HG02885 (cell line): ENCODE measurements around the gene SFXN1.
"Not testable (repeated sequence)": the region's sequence is repeated elsewhere in the genome, so short reads cannot be mapped to it uniquely, and the experiment has no call there.

ENCODE experiments used
- ATAC-seq: cut with Tn5 transposase; IDR thresholded peaks from one replicate; pipeline ENCODE4 v1.9.1; 2021; ENCODE audit warnings: mild to moderate bottlenecking; ENCODE audit not compliant: unreplicated experiment, poor library complexity

The SFXN1 gene

GRCh38 chr5:175493260-175493659 lies 14.9 kb downstream of the SFXN1 start:
- no peak for ATAC-seq

GRCh38 chr5:175493726-175494125 lies 15.4 kb downstream of the SFXN1 start:
- ATAC-seq = no peak

DNA sequence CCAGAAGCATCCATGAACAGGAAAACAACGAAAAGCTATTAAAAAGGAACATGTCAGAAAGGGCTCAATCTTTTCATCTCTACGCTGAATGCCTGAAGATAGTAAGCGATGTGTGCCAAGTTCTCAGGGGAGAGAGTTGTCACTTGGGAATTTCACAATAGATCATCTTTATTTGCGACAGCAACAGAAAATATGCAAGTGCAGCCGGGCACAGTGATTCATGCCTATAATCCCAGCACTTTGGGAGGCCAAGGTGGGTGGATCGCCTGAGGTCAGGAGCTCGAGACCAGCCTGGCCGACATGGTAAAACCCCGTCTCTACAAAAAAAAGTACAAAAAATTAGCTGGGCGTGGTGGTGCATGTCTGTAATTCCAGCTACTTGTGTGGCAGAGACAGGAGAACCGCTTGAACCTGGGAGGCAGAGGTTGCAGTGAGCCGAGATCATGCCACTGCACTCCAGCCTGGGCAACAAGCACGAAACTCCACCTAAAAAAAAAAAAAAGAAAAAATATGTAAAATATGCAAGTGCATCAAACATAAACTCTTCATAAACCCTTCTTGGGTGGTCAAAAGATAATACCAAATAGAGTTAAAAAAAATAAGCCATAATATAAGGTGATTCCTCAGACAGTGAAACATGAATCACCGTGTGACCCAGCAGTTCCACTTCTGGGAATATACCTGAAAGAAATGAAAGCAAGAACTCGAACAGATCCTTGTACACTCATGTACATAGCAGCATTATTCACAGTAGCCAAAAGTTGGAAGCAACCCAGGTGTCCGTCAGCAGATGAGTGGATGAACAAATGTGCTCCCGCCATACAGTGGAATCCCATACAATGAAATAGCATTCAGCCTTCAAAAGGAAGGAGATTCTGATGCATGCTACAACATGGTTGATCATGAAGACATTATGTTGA lies 16.2 kb downstream of the SFXN1 start:
- ATAC-seq = no peak

GRCh38 chr5:175501759-175502158 lies 23.4 kb downstream of the SFXN1 start:
- no peak for ATAC-seq

GRCh38 chr5:175507671-175508070 lies 29.3 kb downstream of the SFXN1 start:
- not testable (repeated sequence) for ATAC-seq

DNA sequence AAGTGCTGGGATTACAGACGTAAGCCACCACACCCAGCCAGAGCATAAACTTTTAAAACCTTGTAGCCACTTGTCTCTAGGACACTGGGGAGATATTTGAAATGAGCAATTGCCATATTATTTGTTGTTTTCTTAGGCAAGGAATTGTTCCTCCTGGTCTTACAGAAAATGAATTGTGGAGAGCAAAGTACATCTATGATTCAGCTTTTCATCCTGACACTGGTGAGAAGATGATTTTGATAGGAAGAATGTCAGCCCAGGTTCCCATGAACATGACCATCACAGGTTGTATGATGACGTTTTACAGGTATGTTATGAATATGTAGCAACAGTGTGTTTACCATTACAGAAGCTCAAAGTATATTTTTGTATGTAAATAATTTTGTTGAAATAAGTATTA lies 30.5 kb downstream of the SFXN1 start:
- ATAC-seq = no peak

DNA sequence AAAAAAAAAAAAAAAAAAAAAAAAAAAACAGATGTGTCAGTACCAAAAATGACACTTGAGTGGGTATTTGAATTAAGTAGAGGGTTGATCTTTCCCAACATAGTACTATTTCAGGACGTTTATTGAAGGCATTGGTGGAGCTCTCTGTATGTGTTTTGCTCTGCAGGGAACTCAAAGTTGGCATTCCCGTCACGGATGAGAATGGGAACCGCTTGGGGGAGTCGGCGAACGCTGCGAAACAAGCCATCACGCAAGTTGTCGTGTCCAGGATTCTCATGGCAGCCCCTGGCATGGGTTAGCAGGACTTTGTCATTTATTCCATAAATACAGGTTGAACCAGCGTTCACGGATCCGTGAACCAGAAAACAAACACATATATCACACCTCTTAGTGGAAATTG lies 34.9 kb downstream of the SFXN1 start:
- ATAC-seq = no peak

DNA sequence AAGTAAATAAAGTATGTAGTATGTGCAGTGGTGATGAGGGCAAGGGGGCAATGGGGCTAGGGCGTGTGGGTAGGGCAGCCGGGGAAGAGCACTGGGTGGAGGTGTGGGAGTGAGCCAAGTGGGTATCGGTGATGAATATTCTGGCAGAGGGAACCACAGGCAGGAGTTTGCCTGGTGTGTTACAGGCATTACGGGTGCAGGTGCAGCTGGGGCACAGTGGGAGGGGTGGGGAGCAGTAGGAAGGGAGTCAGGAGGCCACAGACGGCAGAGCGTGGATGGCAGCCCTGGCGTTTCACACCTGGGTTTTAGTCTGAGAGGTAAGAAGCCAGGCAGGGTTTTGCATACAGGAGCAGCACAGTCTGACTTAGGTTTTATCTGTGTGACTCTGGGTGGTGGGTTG lies 35.4 kb downstream of the SFXN1 start:
- ATAC-seq = no peak

DNA sequence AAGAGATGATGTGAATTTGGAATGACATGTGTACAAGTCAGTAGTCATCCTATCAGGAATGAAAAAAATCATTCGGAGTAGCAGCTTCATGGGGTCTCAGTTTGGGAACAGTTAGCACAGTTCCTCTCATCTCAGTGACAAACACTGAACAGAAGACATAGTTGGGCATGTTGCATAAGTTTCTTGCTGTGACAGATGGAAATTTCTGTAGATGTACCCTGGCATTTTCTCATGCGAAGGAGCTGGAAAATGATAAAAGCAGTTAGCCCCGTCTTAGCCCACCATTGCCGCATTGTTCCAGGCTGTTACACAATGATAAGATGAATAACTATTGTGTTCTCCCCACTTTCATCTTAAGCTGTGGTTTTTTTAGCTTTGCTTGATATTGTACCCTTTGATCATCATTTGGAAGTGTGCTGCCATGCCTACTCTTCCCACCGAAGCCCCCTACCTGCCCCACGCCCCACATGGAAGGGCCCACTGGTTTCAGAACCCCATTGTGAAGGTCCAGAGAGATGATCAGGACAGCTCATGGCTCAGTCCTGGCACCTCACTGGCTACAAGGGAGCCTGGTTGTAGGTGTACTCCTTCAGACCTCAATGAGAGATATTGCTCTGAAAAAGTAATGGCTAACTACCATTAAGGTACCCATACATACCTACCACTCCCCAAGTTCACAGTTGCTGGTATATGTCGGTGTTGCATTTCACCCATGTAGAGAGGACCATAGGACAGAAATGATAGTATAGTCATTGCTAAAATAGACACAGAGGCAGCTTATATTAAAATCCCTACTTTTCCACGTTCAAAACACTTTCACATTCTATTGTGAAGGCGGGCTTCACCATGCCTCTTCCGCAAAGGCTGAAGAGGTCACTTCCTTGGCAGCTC lies 38.8 kb downstream of the SFXN1 start:
- ATAC-seq = peak; percentile 9

DNA sequence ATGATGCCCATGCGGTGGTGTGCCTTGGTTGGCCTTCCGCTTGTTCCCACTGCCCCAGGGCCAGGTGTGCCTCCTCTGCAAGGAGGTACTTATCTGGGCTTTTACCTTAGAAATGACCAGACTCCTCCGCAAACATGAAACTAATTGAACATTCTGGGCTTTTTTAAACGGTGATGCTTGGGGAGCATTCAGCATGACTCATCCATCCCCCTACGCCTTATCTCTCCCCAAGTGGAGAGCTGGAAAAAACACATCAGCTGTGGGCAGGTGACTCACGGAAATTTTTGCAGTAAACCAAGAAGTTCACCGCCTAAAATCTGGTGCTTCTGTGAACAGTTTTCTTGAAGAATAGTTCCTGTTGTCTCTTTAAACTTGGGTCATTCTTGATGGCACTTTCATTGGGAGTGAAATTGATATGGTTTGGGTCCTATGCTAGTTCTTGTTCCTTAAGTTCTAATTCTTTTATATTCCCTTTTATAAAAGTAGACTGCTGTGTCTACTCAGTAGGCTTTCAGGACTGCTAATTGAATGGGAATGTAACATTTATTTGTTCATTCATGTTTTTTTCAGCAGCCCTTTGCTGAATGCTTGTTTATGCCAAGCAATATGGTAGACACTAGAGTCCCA lies 39.6 kb downstream of the SFXN1 start:
- ATAC-seq = peak; percentile 69

- no peak for ATAC-seq
Observed at GRCh38 chr5:175519006-175519405, 40.6 kb downstream of the SFXN1 start.

DNA sequence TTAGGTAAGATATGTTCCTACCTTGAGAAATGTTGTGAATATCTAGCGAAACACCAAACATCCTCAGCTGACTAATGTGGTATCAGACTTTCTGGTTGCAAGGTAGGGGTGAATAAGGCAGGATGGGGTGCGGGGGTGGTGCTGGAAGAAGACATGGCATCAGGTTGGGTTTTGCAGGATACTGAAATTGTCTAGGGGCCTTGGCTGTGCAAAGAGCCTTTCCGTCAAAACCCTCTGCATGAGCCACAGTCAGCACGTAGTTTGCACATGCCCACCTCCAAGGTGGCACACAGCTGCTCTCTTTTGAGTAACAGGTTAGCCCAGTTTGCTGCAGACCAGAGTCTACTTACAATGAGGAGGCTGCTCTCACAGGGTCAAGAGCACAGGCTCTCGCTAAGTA lies 42.0 kb downstream of the SFXN1 start:
- no peak for ATAC-seq

DNA sequence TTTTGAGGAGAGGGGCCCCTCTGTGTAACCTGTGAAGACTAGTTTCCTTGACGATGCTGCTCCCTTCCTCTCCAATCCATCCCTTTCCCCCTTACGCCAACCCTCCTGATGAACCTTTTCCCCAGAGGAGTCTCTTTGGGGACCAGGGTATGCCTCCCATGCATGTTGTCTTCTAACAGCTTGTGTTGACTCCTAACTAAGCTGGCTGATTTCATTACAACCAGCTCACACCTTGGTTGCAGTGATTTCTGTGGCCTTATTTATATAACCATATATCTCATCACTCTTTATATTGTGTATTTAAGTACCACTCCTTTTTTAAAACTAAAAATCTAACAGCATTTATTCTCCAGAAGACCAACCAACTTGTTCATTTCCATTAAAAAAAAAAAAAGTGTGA lies 42.5 kb downstream of the SFXN1 start:
- ATAC-seq = no peak

DNA sequence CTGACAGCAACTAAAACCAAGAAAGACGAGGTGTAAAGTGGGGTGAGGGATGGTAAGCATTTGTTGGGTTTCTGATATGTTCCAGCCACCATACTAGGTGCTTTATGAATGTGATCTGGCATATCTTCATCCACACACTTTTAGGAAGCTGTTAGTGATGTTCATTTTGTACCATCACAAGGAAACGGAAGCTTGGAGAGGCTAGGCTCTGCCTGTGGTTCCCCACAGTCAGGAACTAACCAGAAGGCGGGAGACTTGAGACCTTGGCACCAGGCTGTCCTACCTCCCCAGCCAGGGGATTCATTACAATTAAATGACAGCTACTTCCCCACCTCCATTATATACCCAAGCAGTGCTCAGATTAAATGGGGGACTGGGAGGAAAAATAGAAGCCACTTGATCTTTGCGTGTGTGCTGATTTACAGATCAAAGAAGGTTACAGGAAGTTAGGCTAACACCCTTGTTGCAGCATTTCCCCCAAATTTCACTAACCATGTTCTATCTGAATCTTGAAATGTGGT lies 43.0 kb downstream of the SFXN1 start:
- ATAC-seq = no peak

DNA sequence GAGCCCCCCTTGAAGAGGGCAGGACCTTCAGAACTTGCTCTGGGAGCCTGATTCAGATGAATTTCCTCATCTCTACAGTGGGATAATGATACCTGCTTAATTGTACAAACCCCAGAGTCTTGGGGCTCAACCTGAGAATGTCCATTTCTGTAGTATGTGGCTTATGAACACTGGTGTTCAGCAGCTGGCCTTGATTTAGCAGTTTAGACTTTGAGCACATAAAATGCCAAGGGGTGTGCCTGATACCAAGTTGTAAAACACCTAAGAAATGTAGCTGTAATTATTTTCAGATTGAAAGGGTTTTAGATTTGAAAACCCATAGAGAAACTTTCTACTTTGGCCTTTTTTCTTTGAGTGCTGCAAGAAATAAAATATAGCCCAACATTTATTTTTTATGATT lies 44.9 kb downstream of the SFXN1 start:
- ATAC-seq = no peak

GRCh38 chr5:175524211-175524610 lies 45.9 kb downstream of the SFXN1 start:
- ATAC-seq = no peak

- ATAC-seq = no peak
Observed at GRCh38 chr5:175526691-175527090, 48.3 kb downstream of the SFXN1 start.

GRCh38 chr5:175531361-175531760 lies 53.0 kb downstream of the SFXN1 start:
- no peak for ATAC-seq

GRCh38 chr5:175534070-175534932 lies 55.9 kb downstream of the SFXN1 start:
- peak; percentile 93 for ATAC-seq

- ATAC-seq = not testable (repeated sequence)
Observed at GRCh38 chr5:175535331-175535730, 57.0 kb downstream of the SFXN1 start.
